ENCODE measurements around the gene GATD1.

DNA sequence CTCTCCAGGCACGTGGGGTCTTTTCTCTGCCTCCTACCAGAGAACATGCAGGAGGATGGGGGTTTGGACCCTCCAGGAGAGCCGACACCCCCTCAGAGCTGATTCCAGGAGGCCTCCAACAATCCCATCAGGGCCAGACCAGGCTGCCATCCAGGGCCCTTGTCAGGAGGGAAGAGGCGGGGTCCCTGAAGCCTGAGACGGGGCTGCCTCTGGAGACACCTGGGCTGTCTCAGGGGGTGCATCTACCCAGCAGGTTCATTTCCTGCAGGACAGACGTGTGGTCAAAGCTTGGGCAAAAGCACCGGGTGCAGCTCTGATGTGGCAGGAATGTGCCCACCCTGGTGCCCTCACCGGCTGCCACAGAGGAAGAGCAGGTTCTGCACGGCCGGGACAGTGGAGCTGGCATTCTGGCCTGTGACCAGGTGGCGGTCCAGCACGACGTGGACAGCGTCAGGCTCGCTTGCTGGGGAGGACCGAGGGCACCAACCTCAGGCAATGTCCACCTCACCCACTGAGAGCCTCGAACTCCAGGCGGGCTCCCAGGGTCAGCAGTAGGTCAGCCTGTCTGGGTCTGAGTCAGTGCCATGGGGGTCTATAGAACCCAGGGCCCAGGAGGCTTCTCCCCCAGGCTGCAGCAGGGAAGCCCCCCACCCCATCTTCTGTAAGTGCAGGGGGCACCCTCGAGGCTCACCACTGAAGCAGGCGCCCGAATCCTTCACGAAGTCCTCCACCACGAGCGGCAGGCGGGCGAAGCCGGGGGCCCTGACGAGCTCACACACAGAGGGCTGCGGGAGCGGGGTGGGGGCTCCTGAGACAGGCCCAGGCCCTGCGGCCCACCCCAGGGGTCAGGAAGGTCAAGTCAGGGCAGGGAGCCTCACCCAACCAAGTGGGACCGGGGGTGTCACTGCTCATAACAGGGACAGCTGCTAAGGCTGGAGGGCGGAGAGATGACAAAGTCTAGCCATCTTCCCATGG, 6.4 kb downstream of the GATD1 start:
- TF ChIP-seq, protein P1, sequence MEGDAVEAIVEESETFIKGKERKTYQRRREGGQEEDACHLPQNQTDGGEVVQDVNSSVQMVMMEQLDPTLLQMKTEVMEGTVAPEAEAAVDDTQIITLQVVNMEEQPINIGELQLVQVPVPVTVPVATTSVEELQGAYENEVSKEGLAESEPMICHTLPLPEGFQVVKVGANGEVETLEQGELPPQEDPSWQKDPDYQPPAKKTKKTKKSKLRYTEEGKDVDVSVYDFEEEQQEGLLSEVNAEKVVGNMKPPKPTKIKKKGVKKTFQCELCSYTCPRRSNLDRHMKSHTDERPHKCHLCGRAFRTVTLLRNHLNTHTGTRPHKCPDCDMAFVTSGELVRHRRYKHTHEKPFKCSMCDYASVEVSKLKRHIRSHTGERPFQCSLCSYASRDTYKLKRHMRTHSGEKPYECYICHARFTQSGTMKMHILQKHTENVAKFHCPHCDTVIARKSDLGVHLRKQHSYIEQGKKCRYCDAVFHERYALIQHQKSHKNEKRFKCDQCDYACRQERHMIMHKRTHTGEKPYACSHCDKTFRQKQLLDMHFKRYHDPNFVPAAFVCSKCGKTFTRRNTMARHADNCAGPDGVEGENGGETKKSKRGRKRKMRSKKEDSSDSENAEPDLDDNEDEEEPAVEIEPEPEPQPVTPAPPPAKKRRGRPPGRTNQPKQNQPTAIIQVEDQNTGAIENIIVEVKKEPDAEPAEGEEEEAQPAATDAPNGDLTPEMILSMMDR (IDR thresholded peaks at IDR 0.05): no peak
- TF ChIP-seq POLR2A (IDR thresholded peaks at IDR 0.05): no peak

Measured in esophagus squamous epithelium (tissue), 4 donors.